ENCODE measurements around the gene FARP1.

The FARP1 gene

GRCh38 chr13:98462946-98463345 lies 320.1 kb downstream of the FARP1 start:
- no peak for TF ChIP-seq POLR2AphosphoS5 (IDR thresholded peaks at IDR 0.05; ENCODE audit: low read depth, low read length)
- TF ChIP-seq FOXP2 (optimal IDR thresholded peaks at IDR 0.05; ENCODE audit: borderline replicate concordance, extremely low read depth, extremely low read length, insufficient read depth): no peak
- no peak for TF ChIP-seq REST (IDR thresholded peaks at IDR 0.05; ENCODE audit: insufficient read depth in 1 of 2, low read depth in 2 of 2, low read length in 2 of 2)
- TF ChIP-seq TAF1 (IDR thresholded peaks at IDR 0.05; ENCODE audit: borderline replicate concordance, insufficient read depth, low read length): no peak
- no peak for TF ChIP-seq SIN3A (IDR thresholded peaks at IDR 0.05; ENCODE audit: borderline replicate concordance, insufficient read depth, low read length)

- TF ChIP-seq POLR2AphosphoS5 (IDR thresholded peaks at IDR 0.05; ENCODE audit: low read depth, low read length) (no peak), FOXP2 (optimal IDR thresholded peaks at IDR 0.05; ENCODE audit: borderline replicate concordance, extremely low read depth, extremely low read length, insufficient read depth) (no peak), TAF1 (IDR thresholded peaks at IDR 0.05; ENCODE audit: borderline replicate concordance, insufficient read depth, low read length) (no peak), REST (IDR thresholded peaks at IDR 0.05; ENCODE audit: insufficient read depth in 1 of 2, low read depth in 2 of 2, low read length in 2 of 2) (no peak), SIN3A (IDR thresholded peaks at IDR 0.05; ENCODE audit: borderline replicate concordance, insufficient read depth, low read length) (no peak)
Measured at GRCh38 chr13:98466634-98467236, 323.8 kb downstream of the FARP1 start.

- TF ChIP-seq POLR2AphosphoS5 (IDR thresholded peaks at IDR 0.05; ENCODE audit: low read depth, low read length) (no peak), FOXP2 (optimal IDR thresholded peaks at IDR 0.05; ENCODE audit: borderline replicate concordance, extremely low read depth, extremely low read length, insufficient read depth) (no peak), SIN3A (IDR thresholded peaks at IDR 0.05; ENCODE audit: borderline replicate concordance, insufficient read depth, low read length) (no peak), REST (IDR thresholded peaks at IDR 0.05; ENCODE audit: insufficient read depth in 1 of 2, low read depth in 2 of 2, low read length in 2 of 2) (no peak), TAF1 (IDR thresholded peaks at IDR 0.05; ENCODE audit: borderline replicate concordance, insufficient read depth, low read length) (no peak)
Measured at GRCh38 chr13:98467263-98467985, 324.5 kb downstream of the FARP1 start.

DNA sequence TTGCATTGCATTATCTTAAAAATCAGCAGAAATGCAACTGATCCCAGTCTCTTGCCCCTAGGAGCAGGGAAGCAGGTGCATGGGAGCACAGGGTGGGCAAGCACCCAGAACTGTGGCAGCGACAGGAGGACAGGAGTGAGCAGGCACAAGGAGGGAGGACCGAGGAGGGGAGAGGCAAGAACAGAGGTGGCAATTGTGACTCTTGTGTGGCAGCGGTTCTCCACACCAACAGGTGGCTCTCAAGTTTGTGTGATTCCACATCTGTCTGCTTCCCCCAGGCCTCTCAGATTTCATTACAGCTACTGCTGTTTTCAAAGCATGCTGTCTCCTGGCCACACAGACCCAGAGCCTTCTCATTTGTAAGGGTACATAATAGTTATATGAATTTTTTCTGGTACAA lies 325.5 kb downstream of the FARP1 start:
- TF ChIP-seq POLR2AphosphoS5 (IDR thresholded peaks at IDR 0.05; ENCODE audit: low read depth, low read length): no peak
- TF ChIP-seq FOXP2 (optimal IDR thresholded peaks at IDR 0.05; ENCODE audit: borderline replicate concordance, extremely low read depth, extremely low read length, insufficient read depth): no peak
- no peak for TF ChIP-seq SIN3A (IDR thresholded peaks at IDR 0.05; ENCODE audit: borderline replicate concordance, insufficient read depth, low read length)
- TF ChIP-seq REST (IDR thresholded peaks at IDR 0.05; ENCODE audit: insufficient read depth in 1 of 2, low read depth in 2 of 2, low read length in 2 of 2): no peak
- TF ChIP-seq TAF1 (IDR thresholded peaks at IDR 0.05; ENCODE audit: borderline replicate concordance, insufficient read depth, low read length): no peak

Measured in PFSK-1 (cell line).